Left kidney (tissue), 2 donors: ENCODE results near the gene GOLGA5. TPM values are rescaled to one million over a fixed set of nuclear protein-coding genes. Genes with fewer than 3 reads are reported as not detected.
A peak's percentile ranks its signal among the peaks of the same experiment; 100 is the strongest.
"Not testable (repeated sequence)": the region's sequence is repeated elsewhere in the genome, so short reads cannot be mapped to it uniquely, and the experiment has no call there.

Experiments
- DNase-seq: peaks from one replicate; pipeline ENCODE4 v3.0.0-alpha.2; 2013
- polyA plus RNA-seq: library from polyadenylated mRNA; unstranded; fragments of 120-200 nt; gene quantifications from one replicate; pipeline ENCODE4 v1.2.1, GENCODE V29; 2013; ENCODE audit not compliant: insufficient read length

Gene GOLGA5
- polyA plus RNA-seq, 1 donor: 42.7 TPM

GRCh38 chr14:92775292-92775691 lies 18.8 kb upstream of the GOLGA5 start:
- DNase-seq: not testable (repeated sequence)

- not testable (repeated sequence) for DNase-seq
Observed at GRCh38 chr14:92778868-92779565, 15.1 kb upstream of the GOLGA5 start.

- no peak for DNase-seq
Observed at GRCh38 chr14:92780444-92781232, 13.5 kb upstream of the GOLGA5 start.

GRCh38 chr14:92781350-92781749 lies 12.8 kb upstream of the GOLGA5 start:
- DNase-seq: no peak

- peak; percentile 67 for DNase-seq
Observed at GRCh38 chr14:92783813-92784431, 10.2 kb upstream of the GOLGA5 start.

GRCh38 chr14:92785667-92786426 lies 8.3 kb upstream of the GOLGA5 start:
- no peak for DNase-seq

- DNase-seq: no peak
Observed at GRCh38 chr14:92786427-92786756, 7.7 kb upstream of the GOLGA5 start.

- no peak for DNase-seq
Observed at GRCh38 chr14:92787554-92787953, 6.6 kb upstream of the GOLGA5 start.

- no peak for DNase-seq
Observed at GRCh38 chr14:92789457-92790089, 4.5 kb upstream of the GOLGA5 start.

GRCh38 chr14:92792885-92793284 lies 1.2 kb upstream of the GOLGA5 start:
- DNase-seq: no peak

GRCh38 chr14:92794547-92794941 lies 439 bp downstream of the GOLGA5 start:
- DNase-seq: no peak

- no peak for DNase-seq
Observed at GRCh38 chr14:92794961-92795360, 856 bp downstream of the GOLGA5 start.

GRCh38 chr14:92797935-92798653 lies 4.0 kb downstream of the GOLGA5 start:
- no peak for DNase-seq

GRCh38 chr14:92798811-92799210 lies 4.7 kb downstream of the GOLGA5 start:
- no peak for DNase-seq

GRCh38 chr14:92800012-92800411 lies 5.9 kb downstream of the GOLGA5 start:
- DNase-seq: no peak

GRCh38 chr14:92800525-92800924 lies 6.4 kb downstream of the GOLGA5 start:
- no peak for DNase-seq

GRCh38 chr14:92801917-92802316 lies 7.8 kb downstream of the GOLGA5 start:
- no peak for DNase-seq

- no peak for DNase-seq
Observed at GRCh38 chr14:92802678-92803077, 8.6 kb downstream of the GOLGA5 start.

- DNase-seq: no peak
Observed at GRCh38 chr14:92813201-92813600, 19.1 kb downstream of the GOLGA5 start.

GRCh38 chr14:92819011-92819597 lies 25.0 kb downstream of the GOLGA5 start:
- DNase-seq: no peak
